HepG2 (cell line): ENCODE measurements around the gene RBM12. TPM values are rescaled to one million over a fixed set of nuclear protein-coding genes. Genes with fewer than 3 reads are reported as not detected.
A peak's percentile ranks its signal among the peaks of the same experiment; 100 is the strongest.

Experiments used
- DR1 ChIP-seq: sonication (generic); formaldehyde crosslinking; IDR thresholded peaks from 2 replicates; pipeline ENCODE4 v1.8.0; 2021; ENCODE audit warnings: mild to moderate bottlenecking, missing genetic modification reagents, inconsistent platforms
- EHMT2 ChIP-seq: fragments of 200-600 bp; sonication (generic); IDR thresholded peaks from 2 replicates; pipeline ENCODE4 v1.7.0; 2017; ENCODE audit warnings: antibody characterized with exemption, low read depth, low read length, borderline replicate concordance
- KDM3A ChIP-seq: IDR thresholded peaks from 2 replicates; pipeline ENCODE4 v1.6.1; 2018; ENCODE audit warnings: low read depth, missing compliant biosample characterization
- KLF15 ChIP-seq: sonication (generic); formaldehyde crosslinking; IDR thresholded peaks from 2 replicates; pipeline ENCODE4 v1.8.1; 2023; ENCODE audit warnings: borderline replicate concordance, mild to moderate bottlenecking, inconsistent platforms, missing genetic modification reagents, mixed read lengths
- RFXANK ChIP-seq: IDR thresholded peaks from 2 replicates; pipeline ENCODE4 v1.6.1; 2016
- SCMH1 ChIP-seq: sonication (generic); formaldehyde crosslinking; IDR thresholded peaks from 2 replicates; pipeline ENCODE4 v1.9.0; 2021; ENCODE audit warnings: missing genetic modification reagents, mild to moderate bottlenecking, borderline replicate concordance
- SNAI1 ChIP-seq: sonication (generic); formaldehyde crosslinking; IDR thresholded peaks from 2 replicates; pipeline ENCODE4 v1.5.0; 2020; ENCODE audit warnings: mild to moderate bottlenecking, missing genetic modification reagents, borderline replicate concordance
- USF2 ChIP-seq, 2 experiments: sonication (generic) in 1 of 2; formaldehyde crosslinking in 1 of 2; IDR thresholded peaks; 2 replicates each; pipeline versions ENCODE4 v1.5.1 to v1.6.1; 2011 to 2020; ENCODE audit warnings: borderline replicate concordance in 1 of 2, low read depth in 1 of 2, low read length in 1 of 2, mild to moderate bottlenecking in 1 of 2, missing genetic modification reagents in 1 of 2, moderate library complexity in 1 of 2
- YY1 ChIP-seq: IDR thresholded peaks from 2 replicates; pipeline ENCODE4 v1.6.1; 2011; ENCODE audit warnings: low read length, low read depth, moderate library complexity, mild to moderate bottlenecking; ENCODE audit not compliant: insufficient read depth, insufficient replicate concordance
- ZNF205 ChIP-seq: IDR thresholded peaks from 2 replicates; pipeline ENCODE4 v1.6.1; 2018; ENCODE audit warnings: missing biosample characterization, missing genetic modification reagents
- ZNF550 ChIP-seq: sonication (generic); formaldehyde crosslinking; IDR thresholded peaks from 2 replicates; pipeline ENCODE4 v1.4.0; 2020; ENCODE audit warnings: mild to moderate bottlenecking, missing genetic modification reagents, borderline replicate concordance
- ZNF646 ChIP-seq: sonication (generic); formaldehyde crosslinking; IDR thresholded peaks from 2 replicates; pipeline ENCODE4 v1.9.0; 2021; ENCODE audit warnings: mild to moderate bottlenecking, missing genetic modification reagents
- ZNF768 ChIP-seq: sonication (generic); formaldehyde crosslinking; IDR thresholded peaks from 2 replicates; pipeline ENCODE4 v1.4.0; 2020; ENCODE audit warnings: missing genetic modification reagents
- ZNF777 ChIP-seq: sonication (generic); formaldehyde crosslinking; IDR thresholded peaks from 2 replicates; pipeline ENCODE4 v1.4.0; 2020; ENCODE audit warnings: missing genetic modification reagents
- ZSCAN25 ChIP-seq: sonication (generic); formaldehyde crosslinking; IDR thresholded peaks from 2 replicates; pipeline ENCODE4 v1.8.0; 2022; ENCODE audit warnings: mild to moderate bottlenecking, missing genetic modification reagents
- polyA plus RNA-seq, 8 experiments: library from polyadenylated mRNA; depleted of rRNA in 3 of 8; stranded (reverse) in 7 of 8; unstranded in 1 of 8; fragments of >200 nt; fragmentation: Illumina TruSeq in 4 of 8; extraction: Trizol in 4 of 8; gene quantifications; 2 replicates each; pipeline versions ENCODE4 v1.2.1 to v1.2.3, GENCODE V29; 2011 to 2016; ENCODE audit warnings: low read depth in 4 of 8, missing spikeins in 1 of 8, mixed read lengths in 1 of 8; ENCODE audit not compliant: insufficient read depth in 1 of 8
- total RNA-seq, 5 experiments: library from RNA; depleted of rRNA; stranded (reverse); fragments of >200 nt; fragmentation: Illumina TruSeq; extraction: Trizol; gene quantifications; 2 replicates each; pipeline ENCODE4 v1.2.3, GENCODE V29; 2016; ENCODE audit warnings: low read depth in 1 of 5
- TF ChIP-seq, protein P1 (sequence below): IDR thresholded peaks from 2 replicates; pipeline ENCODE4 v1.6.1; 2016; ENCODE audit warnings: low read depth, control low read depth
- TF ChIP-seq, protein P2 (sequence below): sonication (generic); formaldehyde crosslinking; IDR thresholded peaks from 2 replicates; pipeline ENCODE4 v1.4.0; 2020; ENCODE audit warnings: missing genetic modification reagents, mild to moderate bottlenecking, borderline replicate concordance

Gene RBM12
- total and polyA plus RNA-seq, 2 of the 13 experiments (the other 11 are each of a cell fraction or from before 2014, with no cell fraction given): 97.9 to 104 TPM

DNA sequence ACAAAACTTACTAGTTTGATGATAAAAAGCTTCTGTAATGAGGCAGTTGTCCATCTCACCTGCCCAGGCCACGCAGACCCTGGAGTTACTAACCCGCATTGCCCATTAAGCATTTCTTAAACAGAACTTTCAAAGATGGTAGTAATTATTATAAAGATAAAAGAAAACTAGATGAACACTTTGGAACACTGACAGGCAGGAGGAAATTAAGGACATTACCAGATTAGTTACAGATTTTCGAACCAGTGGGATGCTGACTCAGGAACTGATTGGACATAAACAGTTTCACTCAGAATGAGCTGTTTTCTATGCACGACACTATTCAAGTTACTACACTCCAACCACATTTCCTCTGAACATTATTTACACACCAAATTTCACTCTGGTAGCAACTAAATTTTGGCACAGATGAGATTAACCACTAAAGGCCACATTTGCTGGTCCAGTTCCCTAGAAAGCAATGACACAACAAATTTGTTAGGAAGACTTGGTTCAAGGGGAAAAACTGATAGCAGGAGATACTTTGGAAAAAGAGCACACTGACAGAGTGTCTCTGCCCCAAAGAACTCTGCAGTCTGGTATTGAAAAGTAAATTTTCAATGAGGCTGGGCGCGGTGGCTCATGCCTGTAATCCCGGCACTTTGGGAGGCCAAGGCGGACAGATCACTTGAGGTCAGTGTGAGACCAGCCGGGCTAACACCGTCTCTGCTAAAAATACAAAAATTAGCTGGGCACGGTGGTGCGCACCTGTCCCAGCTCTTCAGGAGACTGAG lies 37.5 kb upstream of the RBM12 start (continued):
- no peak for TF ChIP-seq USF2 (IDR thresholded peaks at IDR 0.05; ENCODE audit: low read depth, low read length)
- no peak for TF ChIP-seq USF2 (CRISPR knock-in tag; IDR thresholded peaks at IDR 0.05; ENCODE audit: borderline replicate concordance)
- TF ChIP-seq, protein P1, sequence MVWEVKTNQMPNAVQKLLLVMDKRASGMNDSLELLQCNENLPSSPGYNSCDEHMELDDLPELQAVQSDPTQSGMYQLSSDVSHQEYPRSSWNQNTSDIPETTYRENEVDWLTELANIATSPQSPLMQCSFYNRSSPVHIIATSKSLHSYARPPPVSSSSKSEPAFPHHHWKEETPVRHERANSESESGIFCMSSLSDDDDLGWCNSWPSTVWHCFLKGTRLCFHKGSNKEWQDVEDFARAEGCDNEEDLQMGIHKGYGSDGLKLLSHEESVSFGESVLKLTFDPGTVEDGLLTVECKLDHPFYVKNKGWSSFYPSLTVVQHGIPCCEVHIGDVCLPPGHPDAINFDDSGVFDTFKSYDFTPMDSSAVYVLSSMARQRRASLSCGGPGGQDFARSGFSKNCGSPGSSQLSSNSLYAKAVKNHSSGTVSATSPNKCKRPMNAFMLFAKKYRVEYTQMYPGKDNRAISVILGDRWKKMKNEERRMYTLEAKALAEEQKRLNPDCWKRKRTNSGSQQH (CRISPR knock-in tag): no peak
- TF ChIP-seq ZNF777 (CRISPR knock-in tag): no peak
- TF ChIP-seq YY1: no peak
- TF ChIP-seq, protein P2, sequence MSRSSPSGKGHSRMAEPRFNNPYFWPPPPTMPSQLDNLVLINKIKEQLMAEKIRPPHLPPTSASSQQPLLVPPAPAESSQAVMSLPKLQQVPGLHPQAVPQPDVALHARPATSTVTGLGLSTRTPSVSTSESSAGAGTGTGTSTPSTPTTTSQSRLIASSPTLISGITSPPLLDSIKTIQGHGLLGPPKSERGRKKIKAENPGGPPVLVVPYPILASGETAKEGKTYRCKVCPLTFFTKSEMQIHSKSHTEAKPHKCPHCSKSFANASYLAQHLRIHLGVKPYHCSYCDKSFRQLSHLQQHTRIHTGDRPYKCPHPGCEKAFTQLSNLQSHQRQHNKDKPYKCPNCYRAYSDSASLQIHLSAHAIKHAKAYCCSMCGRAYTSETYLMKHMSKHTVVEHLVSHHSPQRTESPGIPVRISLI (CRISPR knock-in tag): no peak
- no peak for TF ChIP-seq RFXANK (CRISPR knock-in tag)
- TF ChIP-seq ZSCAN25 (CRISPR knock-in tag): no peak
- TF ChIP-seq SNAI1 (CRISPR knock-in tag): no peak
- TF ChIP-seq ZNF550: no peak
- no peak for TF ChIP-seq SCMH1
- TF ChIP-seq KLF15 (CRISPR knock-in tag): no peak
- TF ChIP-seq ZNF205 (CRISPR knock-in tag): no peak
- no peak for TF ChIP-seq KDM3A (CRISPR knock-in tag)
- no peak for TF ChIP-seq EHMT2
- peak; percentile 53 for TF ChIP-seq ZNF768 (CRISPR knock-in tag)
- TF ChIP-seq DR1 (CRISPR knock-in tag): peak; percentile 25; the same call in 1 of the 2 replicates
- no peak; the same call in 1 of the 2 replicates for TF ChIP-seq ZNF646 (CRISPR knock-in tag)
